H1 (cell line): Measurements from ENCODE around the gene RPS6KA4. TPM values are rescaled to one million over a fixed set of nuclear protein-coding genes. Genes with fewer than 3 reads are reported as not detected.

Source experiments
- KDM5A ChIP-seq: fragments of 200-600 bp; IDR thresholded peaks from 2 replicates; pipeline ENCODE4 v1.7.1; 2012; ENCODE audit warnings: mild to moderate bottlenecking, low read length, inconsistent platforms, mixed read lengths
- SIN3A ChIP-seq, 2 experiments: IDR thresholded peaks in 1 of 2; conservative IDR thresholded peaks in 1 of 2; 2 replicates each; pipeline ENCODE4 v1.6.1; 2011 to 2012; ENCODE audit warnings: low read length in 2 of 2, improper control_type of control experiment in 1 of 2, low read depth in 1 of 2, mild to moderate bottlenecking in 1 of 2
- TAF7 ChIP-seq: optimal IDR thresholded peaks from 2 replicates; pipeline ENCODE3; 2011; ENCODE audit warnings: low read depth, mild to moderate bottlenecking, inconsistent platforms, low read length, moderate library complexity, borderline replicate concordance
- polyA plus RNA-seq, 7 experiments: library from polyadenylated mRNA; depleted of rRNA in 3 of 7; stranded (reverse) in 5 of 7; unstranded in 2 of 7; fragments of >200 nt in 5 of 7; fragments of 200-250 nt in 2 of 7; gene quantifications; 1 replicate in 5 of 7; 2 replicates in 1 of 7; 4 replicates in 1 of 7; pipeline versions ENCODE4 v1.2.1 to v1.2.3, GENCODE V29; 2011 to 2013; ENCODE audit warnings: missing spikeins in 2 of 7, mixed read lengths in 2 of 7
- total RNA-seq: library from RNA; stranded (reverse); fragmentation: NEBNext Ultra II Directional; extraction: Animal tissue kit (Norgen Biotek cat#: 25700); gene quantifications from 2 replicates; pipeline ENCODE4 v1.2.1, GENCODE V29; 2021

RPS6KA4 gene
- total and polyA plus RNA-seq, 2 of the 8 experiments (the other 6 are each of a cell fraction or from before 2014, with no cell fraction given) = 8.2 to 12.6 TPM

DNA sequence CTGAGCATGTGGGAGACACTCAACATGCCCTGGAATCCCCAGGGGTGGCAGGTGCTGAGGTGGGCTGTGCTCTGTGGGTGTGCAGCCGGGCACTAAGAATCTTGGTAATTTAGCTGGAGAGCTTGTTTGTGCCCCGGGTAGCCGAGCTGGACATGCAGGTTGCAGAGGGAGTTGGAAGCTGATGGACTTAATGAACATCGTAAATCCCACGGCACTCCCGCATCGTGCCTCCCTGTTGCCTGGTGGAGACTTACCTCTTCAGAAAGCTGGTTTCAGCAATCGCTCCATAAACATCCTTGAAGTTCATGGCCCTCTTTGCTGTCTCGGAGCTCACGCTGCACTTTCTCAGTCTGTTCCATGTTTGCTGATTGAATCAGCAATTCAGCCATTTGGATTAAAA, 29.9 kb downstream of the RPS6KA4 start (continued):
- TF ChIP-seq KDM5A = no peak
- TF ChIP-seq TAF7 = no peak
- TF ChIP-seq SIN3A (conservative IDR thresholded peaks at IDR 0.05 in 1 of 2, IDR thresholded peaks at IDR 0.05 in 1 of 2; ENCODE audit: low read depth in 1 of 2, low read length in 2 of 2) = no peak
